ENCODE measurements around the gene DLG2.

Gene DLG2

GRCh38 chr11:83663446-83663845, 1963.7 kb downstream of the DLG2 start:
- TF ChIP-seq, protein P1, sequence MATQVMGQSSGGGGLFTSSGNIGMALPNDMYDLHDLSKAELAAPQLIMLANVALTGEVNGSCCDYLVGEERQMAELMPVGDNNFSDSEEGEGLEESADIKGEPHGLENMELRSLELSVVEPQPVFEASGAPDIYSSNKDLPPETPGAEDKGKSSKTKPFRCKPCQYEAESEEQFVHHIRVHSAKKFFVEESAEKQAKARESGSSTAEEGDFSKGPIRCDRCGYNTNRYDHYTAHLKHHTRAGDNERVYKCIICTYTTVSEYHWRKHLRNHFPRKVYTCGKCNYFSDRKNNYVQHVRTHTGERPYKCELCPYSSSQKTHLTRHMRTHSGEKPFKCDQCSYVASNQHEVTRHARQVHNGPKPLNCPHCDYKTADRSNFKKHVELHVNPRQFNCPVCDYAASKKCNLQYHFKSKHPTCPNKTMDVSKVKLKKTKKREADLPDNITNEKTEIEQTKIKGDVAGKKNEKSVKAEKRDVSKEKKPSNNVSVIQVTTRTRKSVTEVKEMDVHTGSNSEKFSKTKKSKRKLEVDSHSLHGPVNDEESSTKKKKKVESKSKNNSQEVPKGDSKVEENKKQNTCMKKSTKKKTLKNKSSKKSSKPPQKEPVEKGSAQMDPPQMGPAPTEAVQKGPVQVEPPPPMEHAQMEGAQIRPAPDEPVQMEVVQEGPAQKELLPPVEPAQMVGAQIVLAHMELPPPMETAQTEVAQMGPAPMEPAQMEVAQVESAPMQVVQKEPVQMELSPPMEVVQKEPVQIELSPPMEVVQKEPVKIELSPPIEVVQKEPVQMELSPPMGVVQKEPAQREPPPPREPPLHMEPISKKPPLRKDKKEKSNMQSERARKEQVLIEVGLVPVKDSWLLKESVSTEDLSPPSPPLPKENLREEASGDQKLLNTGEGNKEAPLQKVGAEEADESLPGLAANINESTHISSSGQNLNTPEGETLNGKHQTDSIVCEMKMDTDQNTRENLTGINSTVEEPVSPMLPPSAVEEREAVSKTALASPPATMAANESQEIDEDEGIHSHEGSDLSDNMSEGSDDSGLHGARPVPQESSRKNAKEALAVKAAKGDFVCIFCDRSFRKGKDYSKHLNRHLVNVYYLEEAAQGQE (IDR thresholded peaks at IDR 0.05; ENCODE audit: insufficient replicate concordance, low read depth) = no peak
- TF ChIP-seq POLR2AphosphoS5 (IDR thresholded peaks at IDR 0.05; ENCODE audit: low read depth) (no peak), CTCF (IDR thresholded peaks at IDR 0.05; ENCODE audit: insufficient read depth, low read length) (no peak), GABPA (IDR thresholded peaks at IDR 0.05; ENCODE audit: low read depth) (no peak), SPI1 (IDR thresholded peaks at IDR 0.05; ENCODE audit: borderline replicate concordance, low read depth) (no peak)
- H3K4me3 ChIP-seq (replicated peaks; ENCODE audit: insufficient read depth, low read length) = no peak overlapping the region
- no peak for DNase-seq (ENCODE audit: low read depth in 1 of 2, low spot score in 1 of 2)
- no peaks in the 10 kb centered on the region for H3K27me3 ChIP-seq (ENCODE audit: insufficient read depth, poor library complexity, severe bottlenecking)
- no peak overlapping the region for H3K27ac ChIP-seq (replicated peaks)

GRCh38 chr11:83662494-83662893, 1964.7 kb downstream of the DLG2 start:
- no peak overlapping the region for H3K4me3 ChIP-seq (replicated peaks; ENCODE audit: insufficient read depth, low read length)
- TF ChIP-seq POLR2AphosphoS5 (IDR thresholded peaks at IDR 0.05; ENCODE audit: low read depth) (no peak), GABPA (IDR thresholded peaks at IDR 0.05; ENCODE audit: low read depth) (no peak), CTCF (IDR thresholded peaks at IDR 0.05; ENCODE audit: insufficient read depth, low read length) (no peak), SPI1 (IDR thresholded peaks at IDR 0.05; ENCODE audit: borderline replicate concordance, low read depth) (no peak)
- TF ChIP-seq, protein P1 (IDR thresholded peaks at IDR 0.05; ENCODE audit: insufficient replicate concordance, low read depth) = no peak
- no peak for DNase-seq (ENCODE audit: low read depth in 1 of 2, low spot score in 1 of 2)
- no peak overlapping the region for H3K27ac ChIP-seq (replicated peaks)
- no peaks in the 10 kb centered on the region for H3K27me3 ChIP-seq (ENCODE audit: insufficient read depth, poor library complexity, severe bottlenecking)

GRCh38 chr11:83661491-83662350, 1965.4 kb downstream of the DLG2 start:
- no peak for DNase-seq (ENCODE audit: low read depth in 1 of 2, low spot score in 1 of 2)
- no peak overlapping the region for H3K4me3 ChIP-seq (replicated peaks; ENCODE audit: insufficient read depth, low read length)
- TF ChIP-seq POLR2AphosphoS5 (IDR thresholded peaks at IDR 0.05; ENCODE audit: low read depth) (no peak), CTCF (IDR thresholded peaks at IDR 0.05; ENCODE audit: insufficient read depth, low read length) (no peak), GABPA (IDR thresholded peaks at IDR 0.05; ENCODE audit: low read depth) (no peak), SPI1 (IDR thresholded peaks at IDR 0.05; ENCODE audit: borderline replicate concordance, low read depth) (no peak)
- TF ChIP-seq, protein P1 (IDR thresholded peaks at IDR 0.05; ENCODE audit: insufficient replicate concordance, low read depth) = no peak
- no peaks in the 10 kb centered on the region for H3K27me3 ChIP-seq (ENCODE audit: insufficient read depth, poor library complexity, severe bottlenecking)
- no peak overlapping the region for H3K27ac ChIP-seq (replicated peaks)
